CD4-positive, alpha-beta T cell (primary cell): Measurements from ENCODE around the gene COL28A1. TPM values are rescaled to one million over a fixed set of nuclear protein-coding genes. Genes with fewer than 3 reads are reported as not detected.
"Not testable (repeated sequence)": the region's sequence is repeated elsewhere in the genome, so short reads cannot be mapped to it uniquely, and the experiment has no call there.

ENCODE experiments used
- ATAC-seq: fragments of 200-7000 bp; cut with Tn5 transposase; one replicate; pipeline ENCODE4 v1.10.0; 2022; ENCODE audit warnings: mild to moderate bottlenecking; ENCODE audit not compliant: poor library complexity
- CTCF ChIA-PET: fragments of 350-600 bp; sonication (Branson Sonifier 250); formaldehyde crosslinking; loops from one replicate; lab custom pipeline; 2021; ENCODE audit warnings: antibody characterized with exemption, inconsistent platforms; lab: Charles Lee
- POLR2A ChIA-PET: fragments of 350-600 bp; sonication (Branson Sonifier 250); formaldehyde crosslinking; loops from one replicate; lab custom pipeline; 2021; ENCODE audit warnings: antibody characterized with exemption, inconsistent platforms; lab: Charles Lee
- DNase-seq, 14 experiments: peaks; one replicate each; pipeline ENCODE4 v3.0.0-alpha.2; 2013 to 2020; ENCODE audit warnings: mixed read lengths in 2 of 14
- H3K27ac ChIP-seq, 2 donors: one replicate each; pipeline versions ENCODE4 v1.5.1 to v1.7.0; 2013; ENCODE audit warnings: low read length in 2 of 2, low read depth in 1 of 2, mild to moderate bottlenecking in 1 of 2
- H3K27me3 ChIP-seq, 2 experiments: 1 replicate in 1 of 2; 2 replicates in 1 of 2; pipeline versions ENCODE4 v1.6.1 to v1.7.0; 2013; ENCODE audit warnings: low read length in 2 of 2, control low read depth in 1 of 2, mild to moderate bottlenecking in 1 of 2, moderate library complexity in 1 of 2; ENCODE audit not compliant: insufficient read depth in 2 of 2, control insufficient read depth in 1 of 2
- H3K36me3 ChIP-seq: one replicate; pipeline ENCODE4 v1.6.1; 2013; ENCODE audit warnings: low read length, control low read depth; ENCODE audit not compliant: insufficient read depth
- H3K4me1 ChIP-seq: one replicate; pipeline ENCODE4 v1.6.1; 2013; ENCODE audit warnings: low read length, control low read depth; ENCODE audit not compliant: insufficient read depth
- H3K4me3 ChIP-seq: one replicate; pipeline ENCODE4 v1.5.1; 2013; ENCODE audit warnings: mild to moderate bottlenecking, low read length, moderate library complexity
- H3K9me3 ChIP-seq, 2 experiments: 1 replicate in 1 of 2; 2 replicates in 1 of 2; pipeline versions ENCODE4 v1.6.1 to v1.7.0; 2013; ENCODE audit warnings: low read length in 2 of 2, mild to moderate bottlenecking in 2 of 2, control low read depth in 1 of 2, moderate library complexity in 1 of 2; ENCODE audit not compliant: control insufficient read depth in 1 of 2, insufficient read depth in 1 of 2
- H3K27ac Mint-ChIP-seq: one replicate; pipeline ENCODE4 v1.8.0; 2020; ENCODE audit warnings: mixed read lengths
- H3K27me3 Mint-ChIP-seq: one replicate; pipeline ENCODE4 v1.8.0; 2021; ENCODE audit warnings: mixed read lengths
- H3K36me3 Mint-ChIP-seq: one replicate; pipeline ENCODE4 v1.8.0; 2021; ENCODE audit warnings: low read depth, mixed read lengths
- H3K4me1 Mint-ChIP-seq: one replicate; pipeline ENCODE4 v1.8.0; 2021; ENCODE audit warnings: low read depth, mixed read lengths
- H3K4me3 Mint-ChIP-seq: one replicate; pipeline ENCODE4 v1.8.0; 2020; ENCODE audit warnings: mild to moderate bottlenecking, mixed read lengths
- H3K9me3 Mint-ChIP-seq: one replicate; pipeline ENCODE4 v1.8.0; 2020; ENCODE audit warnings: mixed read lengths
- CTCF ChIP-seq: fragments of 200-600 bp; IDR thresholded peaks from one replicate; pipeline ENCODE4 v1.8.0; 2022; ENCODE audit warnings: antibody characterized with exemption, mild to moderate bottlenecking
- intact Hi-C, 2 experiments: fragments of 100-400 bp; cut with DNase I in 1 of 2; cut with micrococcal nuclease in 1 of 2; formaldehyde crosslinking; loops; one replicate each; pipeline versions ENCODE4 v1.15.1 to v1.9.0; 2023 to 2025; cut with DNase I, micrococcal nuclease
- total RNA-seq, 174 experiments: library from RNA in 2 of 174; stranded (reverse) in 2 of 174; gene quantifications; one replicate each; pipeline ENCODE4 v1.2.3 and lab custom pipeline; 2021 to 2026

Gene COL28A1
- total RNA-seq, 2 experiments from 2014 or later, result 0.22 TPM; not detected in 1

DNA sequence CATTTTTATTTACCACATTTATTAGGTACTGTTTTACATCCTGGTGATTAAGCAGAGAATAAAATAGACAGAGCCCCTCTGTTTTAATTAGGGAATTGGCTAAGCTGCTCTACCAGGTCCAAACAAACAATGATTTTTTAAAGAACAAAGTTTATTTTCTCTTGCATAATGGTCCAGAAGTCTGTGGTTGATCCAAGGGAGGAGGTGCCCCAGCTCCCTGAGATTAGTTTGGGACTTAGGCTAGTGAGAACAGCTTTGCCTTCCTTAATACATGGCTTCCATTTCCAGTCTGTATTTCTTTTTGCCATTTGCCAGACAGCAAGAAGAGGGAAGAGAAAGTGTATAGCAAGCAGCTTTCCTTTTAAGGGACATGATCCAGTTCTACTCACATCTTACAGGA, 28.1 kb upstream of the COL28A1 start:
- DNase-seq, result no peak
- peaks cover 4% of the 10 kb centered on the region for H3K9me3 Mint-ChIP-seq
- POLR2A ChIA-PET, result interaction anchor here (6.0 kb wide), 1 partner anchor 77 kb away, joined by 36 read pairs; the partner anchor contains the start of gene UMAD1

DNA sequence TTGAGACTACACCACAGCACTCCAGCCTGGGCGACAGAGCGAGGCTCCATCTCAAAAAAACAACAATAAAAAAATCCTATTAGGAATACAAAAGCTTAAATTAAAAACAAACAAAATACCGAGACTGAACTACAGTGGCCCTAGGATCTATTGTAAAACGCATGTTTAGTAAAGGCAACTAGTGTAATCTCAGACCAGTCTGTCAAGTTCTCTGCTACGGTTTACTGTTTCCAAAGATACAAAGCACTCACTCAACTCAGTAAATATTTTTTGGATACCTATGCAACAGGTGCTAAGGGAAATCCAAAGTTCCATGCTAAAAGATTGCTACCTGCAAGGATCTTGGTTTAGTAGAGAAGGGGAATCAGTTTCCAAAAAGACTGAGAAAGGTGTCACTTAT, 27.6 kb upstream of the COL28A1 start:
- DNase-seq, result no peak
- no peaks in the 10 kb centered on the region for H3K36me3 ChIP-seq
- no peak overlapping the region for H3K4me3 ChIP-seq
- peaks cover 15% of the 10 kb centered on the region for H3K4me1 ChIP-seq
- H3K9me3 Mint-ChIP-seq, result peaks cover 8% of the 10 kb centered on the region
- POLR2A ChIA-PET, result interaction anchor here (6.0 kb wide), 1 partner anchor 77 kb away, joined by 36 read pairs; the partner anchor contains the start of gene UMAD1
- no peak overlapping the region for H3K27ac Mint-ChIP-seq
- TF ChIP-seq CTCF, result no peak
- intact Hi-C loops, result loop anchor here in 1 of 2 experiments (5.0 to 10.0 kb wide), 2 partner anchors 378 to 856 kb away; partner anchors contain the start of genes C1GALT1 and ZNF12
- H3K27me3 Mint-ChIP-seq, result no peaks in the 10 kb centered on the region
- no peaks in the 10 kb centered on the region for H3K27me3 ChIP-seq
- H3K9me3 ChIP-seq, result no peaks in the 10 kb centered on the region
- CTCF ChIA-PET, result no interaction called here
- H3K36me3 Mint-ChIP-seq, result no peaks in the 10 kb centered on the region
- no peak overlapping the region for H3K27ac ChIP-seq
- ATAC-seq, result no peak
- H3K4me1 Mint-ChIP-seq, result peaks cover 11% of the 10 kb centered on the region
- no peak overlapping the region for H3K4me3 Mint-ChIP-seq

More for the DNA sequence above, 28.1 kb upstream of the COL28A1 start:
- H3K27me3 Mint-ChIP-seq, result no peaks in the 10 kb centered on the region
- TF ChIP-seq CTCF, result no peak
- no peak overlapping the region for H3K27ac Mint-ChIP-seq
- peaks cover 1% of the 10 kb centered on the region for H3K36me3 Mint-ChIP-seq
- intact Hi-C loops, result loop anchor here in 1 of 2 experiments (2.0 to 10.0 kb wide), 3 partner anchors 75 to 857 kb away; partner anchors contain the start of genes C1GALT1 and ZNF12
- H3K9me3 ChIP-seq, result no peaks in the 10 kb centered on the region
- peaks cover 18% of the 10 kb centered on the region for H3K4me1 ChIP-seq
- no peak overlapping the region for H3K4me3 Mint-ChIP-seq
- CTCF ChIA-PET, result no interaction called here
- no peak overlapping the region for H3K27ac ChIP-seq
- no peaks in the 10 kb centered on the region for H3K27me3 ChIP-seq
- no peak for ATAC-seq
- H3K36me3 ChIP-seq, result no peaks in the 10 kb centered on the region
- H3K4me3 ChIP-seq, result no peak overlapping the region
- peaks cover 16% of the 10 kb centered on the region for H3K4me1 Mint-ChIP-seq

GRCh38 chr7:7562736-7563135, 27.1 kb upstream of the COL28A1 start:
- H3K36me3 ChIP-seq, result no peaks in the 10 kb centered on the region
- no peak for TF ChIP-seq CTCF
- H3K27ac ChIP-seq, result no peak overlapping the region
- H3K4me1 ChIP-seq, result peaks cover 15% of the 10 kb centered on the region
- Mint-ChIP-seq H3K4me1 (peaks cover 6% of the 10 kb centered on the region), H3K4me3 (no peak overlapping the region), H3K9me3 (peaks cover 8% of the 10 kb centered on the region), H3K27me3 (no peaks in the 10 kb centered on the region), H3K36me3 (no peaks in the 10 kb centered on the region), H3K27ac (no peak overlapping the region)
- POLR2A ChIA-PET, result no interaction called here
- no peak for ATAC-seq
- no peak for DNase-seq
- CTCF ChIA-PET, result interaction anchor here (0.6 kb wide), 1 partner anchor 460 kb away, joined by 5 read pairs; no protein-coding TSS in a partner anchor
- no peaks in the 10 kb centered on the region for H3K9me3 ChIP-seq
- intact Hi-C loops, result loop anchor here in 1 of 2 experiments (5.0 to 10.0 kb wide), 2 partner anchors 378 to 855 kb away; partner anchors contain the start of genes C1GALT1 and ZNF12
- H3K27me3 ChIP-seq, result no peaks in the 10 kb centered on the region
- no peak overlapping the region for H3K4me3 ChIP-seq

- H3K36me3 ChIP-seq, H3K27ac ChIP-seq, H3K27me3 ChIP-seq, POLR2A ChIA-PET, H3K4me3 Mint-ChIP-seq, DNase-seq, H3K9me3 ChIP-seq, H3K4me3 ChIP-seq, CTCF ChIA-PET, H3K36me3 Mint-ChIP-seq, H3K27me3 Mint-ChIP-seq, H3K4me1 Mint-ChIP-seq, H3K9me3 Mint-ChIP-seq, ATAC-seq, H3K27ac Mint-ChIP-seq: not testable (repeated sequence)
- intact Hi-C loops, result loop anchor here in 1 of 2 experiments (5.0 to 10.0 kb wide), 2 partner anchors 377 to 854 kb away; partner anchors contain the start of genes C1GALT1 and ZNF12
- H3K4me1 ChIP-seq, result peaks cover 14% of the 10 kb centered on the region
These were observed 25.9 kb upstream of the COL28A1 start for GRCh38 chr7:7561591-7561990.
